Brain microvascular endothelial cell (primary cell): ENCODE measurements around the gene DEXI.

Source experiments
- DNase-seq: peaks from one replicate; pipeline ENCODE4 v3.0.0-alpha.2; 2020
- H3K27ac ChIP-seq: fragments of 250-450 bp; sonication (Bioruptor Pico); 2 replicates; pipeline ENCODE4 v1.5.1; 2020; ENCODE audit warnings: mild to moderate bottlenecking, moderate library complexity
- H3K27me3 ChIP-seq: fragments of 250-450 bp; sonication (Bioruptor Pico); replicated peaks from 2 replicates; pipeline ENCODE4 v1.5.1; 2020; ENCODE audit warnings: mild to moderate bottlenecking
- H3K36me3 ChIP-seq: fragments of 250-450 bp; sonication (Bioruptor Pico); replicated peaks from 2 replicates; pipeline ENCODE4 v1.5.1; 2020; ENCODE audit warnings: mild to moderate bottlenecking
- H3K4me3 ChIP-seq: 2 replicates; pipeline ENCODE4 v1.5.1; 2011; ENCODE audit warnings: low read depth, mild to moderate bottlenecking, control low read depth, low read length, moderate library complexity
- in situ Hi-C: cut with HindIII; loops from 2 replicates; pipeline ENCODE4 v1.10.0; 2017; ENCODE audit warnings: low sequenced_read_pairs, low pct_ligation_motif_present
- TF ChIP-seq, protein P1 (sequence below): IDR thresholded peaks from 2 replicates; pipeline ENCODE4 v1.5.1; 2011; ENCODE audit warnings: low read depth, mild to moderate bottlenecking, moderate library complexity, low read length, control low read depth, inconsistent platforms; ENCODE audit errors: missing control alignments

DEXI gene

DNA sequence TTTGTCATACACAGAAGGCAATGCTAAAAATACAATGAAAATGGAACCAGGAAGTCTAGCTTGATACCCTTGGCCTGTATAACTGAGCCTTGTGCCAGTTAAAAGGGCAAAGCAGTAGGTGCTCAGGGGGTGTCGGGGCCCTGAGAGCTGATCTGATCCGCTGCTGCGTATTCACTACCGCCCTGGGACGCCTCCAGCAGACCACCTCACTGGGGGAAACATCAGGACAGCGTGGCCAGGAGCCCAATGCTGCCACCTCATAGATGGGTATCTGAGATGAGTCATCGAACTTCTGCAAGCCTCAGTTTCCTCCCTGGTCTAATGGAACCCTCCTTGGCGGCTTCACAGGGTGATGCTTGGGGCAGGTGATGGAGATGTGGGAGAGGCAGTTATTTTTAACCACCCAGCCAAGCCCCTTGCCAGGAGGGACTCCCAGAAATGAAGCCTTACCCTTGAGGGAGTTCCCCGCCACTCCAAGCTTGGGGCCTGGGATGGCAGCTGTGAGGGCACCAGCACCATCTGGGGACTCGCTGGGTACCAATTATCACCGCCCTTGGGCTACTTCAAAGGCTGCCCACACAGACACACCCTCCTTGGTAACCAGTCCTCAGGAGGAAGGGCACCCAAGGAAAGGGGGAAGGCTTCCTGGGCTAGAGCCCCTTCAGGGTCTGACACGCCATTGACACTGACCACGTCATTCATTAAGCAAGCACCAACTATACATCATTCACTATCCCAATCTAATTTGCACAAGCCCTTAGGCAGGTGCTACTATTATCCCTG is 7.8 kb downstream of the DEXI start:
- Histone ChIP-seq H3K4me3 (no peak overlapping the region), H3K36me3 (peaks cover 16% of the 10 kb centered on the region), H3K27ac (no peak overlapping the region), H3K27me3 (no peaks in the 10 kb centered on the region)
- no peak for DNase-seq
- TF ChIP-seq, protein P1, sequence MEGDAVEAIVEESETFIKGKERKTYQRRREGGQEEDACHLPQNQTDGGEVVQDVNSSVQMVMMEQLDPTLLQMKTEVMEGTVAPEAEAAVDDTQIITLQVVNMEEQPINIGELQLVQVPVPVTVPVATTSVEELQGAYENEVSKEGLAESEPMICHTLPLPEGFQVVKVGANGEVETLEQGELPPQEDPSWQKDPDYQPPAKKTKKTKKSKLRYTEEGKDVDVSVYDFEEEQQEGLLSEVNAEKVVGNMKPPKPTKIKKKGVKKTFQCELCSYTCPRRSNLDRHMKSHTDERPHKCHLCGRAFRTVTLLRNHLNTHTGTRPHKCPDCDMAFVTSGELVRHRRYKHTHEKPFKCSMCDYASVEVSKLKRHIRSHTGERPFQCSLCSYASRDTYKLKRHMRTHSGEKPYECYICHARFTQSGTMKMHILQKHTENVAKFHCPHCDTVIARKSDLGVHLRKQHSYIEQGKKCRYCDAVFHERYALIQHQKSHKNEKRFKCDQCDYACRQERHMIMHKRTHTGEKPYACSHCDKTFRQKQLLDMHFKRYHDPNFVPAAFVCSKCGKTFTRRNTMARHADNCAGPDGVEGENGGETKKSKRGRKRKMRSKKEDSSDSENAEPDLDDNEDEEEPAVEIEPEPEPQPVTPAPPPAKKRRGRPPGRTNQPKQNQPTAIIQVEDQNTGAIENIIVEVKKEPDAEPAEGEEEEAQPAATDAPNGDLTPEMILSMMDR, result no peak
- in situ Hi-C loops, result no loop called here

DNA sequence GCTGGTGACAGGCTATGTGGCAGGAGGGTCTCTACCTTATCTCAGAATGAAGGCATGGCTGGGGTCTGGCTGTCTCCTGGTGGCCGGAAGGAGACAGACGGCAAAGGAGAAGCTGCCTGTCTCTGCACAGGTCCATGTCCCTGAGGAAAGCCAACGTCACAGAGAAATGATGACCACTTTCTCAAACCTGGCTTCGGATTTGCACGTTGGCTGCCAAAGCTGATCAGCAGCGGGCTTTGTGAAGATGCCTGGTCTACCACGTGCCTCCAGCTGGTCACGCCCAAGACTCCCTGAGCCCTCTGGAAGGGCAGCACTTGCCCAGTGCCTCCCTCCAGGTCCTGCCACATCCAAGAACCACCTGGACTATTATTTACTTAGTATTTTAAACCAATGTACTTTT is 8.4 kb downstream of the DEXI start:
- H3K27ac ChIP-seq, result no peak overlapping the region
- H3K4me3 ChIP-seq, result no peak overlapping the region
- H3K36me3 ChIP-seq, result peaks cover 16% of the 10 kb centered on the region
- H3K27me3 ChIP-seq, result no peaks in the 10 kb centered on the region
- DNase-seq, result no peak
- in situ Hi-C loops, result no loop called here
- TF ChIP-seq, protein P1, result no peak

DNA sequence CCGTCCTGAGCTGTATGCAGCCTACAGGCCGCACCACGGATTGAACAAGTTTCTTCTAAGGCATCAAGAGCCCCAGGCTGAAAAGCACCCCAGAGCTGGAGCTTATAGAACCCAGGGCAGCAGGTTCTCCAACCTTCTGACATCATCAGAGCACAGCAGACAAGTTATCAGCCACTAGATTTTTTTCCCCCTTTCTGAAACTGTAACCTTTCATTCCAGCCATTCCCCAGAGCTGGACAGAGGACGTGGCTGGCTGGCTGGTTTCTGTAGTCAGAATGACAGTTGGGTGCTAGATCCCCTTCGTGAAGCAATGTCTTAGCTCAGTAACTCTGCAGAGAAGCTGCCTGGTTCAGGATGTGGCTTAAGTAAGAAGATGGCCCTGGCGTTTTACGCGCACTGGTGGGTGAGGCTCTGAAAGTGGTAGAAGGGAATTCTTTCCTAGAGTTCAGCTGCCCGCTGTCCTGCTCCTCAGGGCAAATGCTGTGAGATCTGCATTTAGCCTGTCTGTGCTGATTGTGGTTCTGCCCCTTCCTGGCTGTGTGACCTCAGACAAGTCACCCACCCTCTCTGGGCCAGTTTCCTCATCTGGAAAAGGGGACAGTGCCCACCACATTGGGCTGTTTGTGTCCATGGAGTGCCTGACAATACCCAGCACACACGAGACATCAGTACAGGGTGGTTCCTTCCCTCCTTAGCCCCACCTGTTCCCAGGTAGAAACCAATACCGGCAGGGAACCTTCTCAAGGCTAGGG is 9.1 kb downstream of the DEXI start:
- no peak for DNase-seq
- H3K27ac ChIP-seq, result no peak overlapping the region
- TF ChIP-seq, protein P1, result no peak
- H3K36me3 ChIP-seq, result peaks cover 20% of the 10 kb centered on the region
- H3K27me3 ChIP-seq, result no peaks in the 10 kb centered on the region
- H3K4me3 ChIP-seq, result no peak overlapping the region
- in situ Hi-C loops, result no loop called here

DNA sequence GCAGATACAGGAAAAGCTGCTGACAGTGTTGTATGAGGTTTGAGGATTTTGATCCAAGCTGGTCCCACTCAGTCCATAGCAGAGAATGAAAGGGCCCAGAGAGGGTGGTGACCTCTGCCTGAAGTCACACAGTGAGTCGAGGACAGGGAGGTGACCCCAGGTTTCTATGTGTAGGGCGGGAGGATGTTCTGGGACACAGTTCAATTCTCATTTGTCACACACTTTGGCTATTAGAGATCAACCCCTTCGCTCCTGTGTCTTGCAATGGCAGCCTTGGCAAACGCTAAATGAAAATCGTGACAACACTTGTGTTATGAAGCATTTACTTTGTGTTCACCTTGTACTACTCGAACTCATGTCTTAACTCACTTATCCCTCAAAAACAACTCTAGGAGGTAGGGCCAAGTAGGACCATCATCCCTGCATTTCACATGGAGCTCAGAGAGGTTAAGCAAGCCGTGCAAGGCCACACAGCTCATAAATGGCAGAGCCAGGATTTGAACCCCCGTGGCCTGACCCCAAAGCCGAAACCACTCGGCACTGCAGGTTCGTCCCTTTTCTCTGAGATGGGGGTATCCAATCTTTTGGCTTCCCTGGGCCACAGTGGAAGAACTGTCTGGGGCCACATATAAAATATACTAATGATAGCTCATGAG is 10.2 kb downstream of the DEXI start:
- in situ Hi-C loops, result no loop called here
- Histone ChIP-seq H3K27me3 (no peaks in the 10 kb centered on the region), H3K36me3 (peaks cover 17% of the 10 kb centered on the region), H3K27ac (no peak overlapping the region), H3K4me3 (no peak overlapping the region)
- TF ChIP-seq, protein P1, result no peak
- DNase-seq, result no peak

DNA sequence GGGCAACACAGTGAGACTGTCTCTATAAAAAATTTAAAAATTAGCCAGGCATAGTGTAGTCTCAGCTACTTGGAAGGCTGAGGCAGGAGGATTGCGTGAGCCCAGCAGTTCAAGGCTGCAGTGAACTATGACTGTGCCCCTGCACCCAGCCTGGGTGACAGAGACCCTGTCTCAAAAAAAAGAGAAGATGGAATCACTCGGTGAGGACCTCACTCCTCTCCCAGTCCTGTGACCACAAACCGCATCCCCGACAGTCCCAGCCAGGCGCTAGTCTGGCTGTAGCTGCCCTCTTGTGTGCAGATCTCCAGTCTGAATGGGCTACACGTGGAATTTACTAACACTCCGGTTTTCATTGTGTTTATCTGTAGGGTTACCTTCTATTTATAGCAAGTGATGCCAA is 11.1 kb downstream of the DEXI start:
- H3K27ac ChIP-seq, result no peak overlapping the region
- in situ Hi-C loops, result no loop called here
- no peak for DNase-seq
- TF ChIP-seq, protein P1, result no peak
- no peak overlapping the region for H3K4me3 ChIP-seq
- peaks cover 12% of the 10 kb centered on the region for H3K36me3 ChIP-seq
- H3K27me3 ChIP-seq, result no peaks in the 10 kb centered on the region
